Left kidney (tissue), 1 donor: ENCODE results near the gene OR10Z1. TPM values are rescaled to one million over a fixed set of nuclear protein-coding genes. Genes with fewer than 3 reads are reported as not detected.

Experiments
- polyA plus RNA-seq: library from polyadenylated mRNA; unstranded; fragments of 120-200 nt; gene quantifications from one replicate; pipeline ENCODE4 v1.2.1, GENCODE V29; 2013; ENCODE audit not compliant: insufficient read length

Gene OR10Z1
- polyA plus RNA-seq, 1 donor, result 0.05 TPM

Other genes starting within 250 kb of the OR10Z1 start
- gene OR10T2, start 205.8 kb upstream of the OR10Z1 start, polyA plus RNA-seq, result not detected
- not detected for gene OR10K2, start 179.0 kb upstream of the OR10Z1 start, polyA plus RNA-seq
- gene OR10K1, start 143.4 kb upstream of the OR10Z1 start, polyA plus RNA-seq, result 0.03 TPM
- gene OR10R2, start 133.0 kb upstream of the OR10Z1 start, polyA plus RNA-seq, result not detected
- gene OR6Y1, start 50.9 kb upstream of the OR10Z1 start, polyA plus RNA-seq, result 0.15 TPM
- not detected for gene OR6P1, start 34.7 kb upstream of the OR10Z1 start, polyA plus RNA-seq
- gene OR10X1, start 25.4 kb upstream of the OR10Z1 start, polyA plus RNA-seq, result not detected
- gene SPTA1, start 81.4 kb downstream of the OR10Z1 start, polyA plus RNA-seq, result 0.90 TPM
- gene OR6K2, start 95.4 kb downstream of the OR10Z1 start, polyA plus RNA-seq, result not detected
- 0.10 TPM for gene OR6K3, start 115.5 kb downstream of the OR10Z1 start, polyA plus RNA-seq
- gene OR6K6, start 149.5 kb downstream of the OR10Z1 start, polyA plus RNA-seq, result not detected
- gene OR6N1, start 166.9 kb downstream of the OR10Z1 start, polyA plus RNA-seq, result not detected
- not detected for gene OR6N2, start 175.9 kb downstream of the OR10Z1 start, polyA plus RNA-seq
- 2.5 TPM for gene MNDA, start 226.1 kb downstream of the OR10Z1 start, polyA plus RNA-seq